Measurements from ENCODE around the gene ARHGEF4.
"Not testable (repeated sequence)": the region's sequence is repeated elsewhere in the genome, so short reads cannot be mapped to it uniquely, and the experiment has no call there.

Gene ARHGEF4

DNA sequence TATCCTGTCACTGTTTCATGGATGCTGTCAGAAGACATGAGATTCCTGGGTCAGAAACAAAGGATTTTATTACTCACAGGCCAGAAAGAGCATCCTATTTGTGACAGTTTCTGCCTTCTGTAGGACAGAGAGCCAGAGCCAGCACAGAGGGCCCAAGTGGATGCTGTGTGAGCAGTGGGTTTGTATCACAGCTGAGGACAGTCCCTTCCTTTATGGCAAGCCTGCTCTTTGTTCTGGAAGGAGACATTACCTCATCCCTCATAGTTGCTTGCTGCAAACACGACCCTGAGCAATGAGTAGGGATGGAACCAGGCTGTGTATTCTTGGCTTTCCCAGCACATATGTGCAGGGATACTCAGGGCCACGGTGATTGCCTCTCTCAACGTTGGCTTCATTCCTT lies 41.6 kb downstream of the ARHGEF4 start:
- FAIRE-seq = no peak
- no peak for DNase-seq (ENCODE audit: insufficient read length, low spot score)

DNA sequence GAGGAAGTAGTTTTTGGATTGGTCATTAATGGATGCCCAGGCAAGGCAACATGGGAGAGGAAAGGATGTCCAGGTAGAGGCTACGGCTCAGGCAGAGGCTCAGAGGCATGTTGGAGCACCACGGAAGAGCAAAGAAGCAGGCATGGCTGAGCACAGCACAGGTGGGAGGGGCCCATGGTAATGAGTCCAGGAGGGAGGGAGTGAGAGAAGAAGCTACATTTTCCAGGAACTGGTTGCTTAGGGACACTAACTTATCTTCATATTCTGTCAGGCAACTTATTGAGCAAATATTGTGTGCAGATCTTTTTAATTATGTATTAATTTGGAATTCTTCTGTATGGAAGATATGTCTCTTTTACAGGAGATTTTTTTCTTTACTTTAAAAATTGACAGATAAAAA lies 42.2 kb downstream of the ARHGEF4 start:
- FAIRE-seq (no peak), DNase-seq (ENCODE audit: insufficient read length, low spot score) (no peak)

DNA sequence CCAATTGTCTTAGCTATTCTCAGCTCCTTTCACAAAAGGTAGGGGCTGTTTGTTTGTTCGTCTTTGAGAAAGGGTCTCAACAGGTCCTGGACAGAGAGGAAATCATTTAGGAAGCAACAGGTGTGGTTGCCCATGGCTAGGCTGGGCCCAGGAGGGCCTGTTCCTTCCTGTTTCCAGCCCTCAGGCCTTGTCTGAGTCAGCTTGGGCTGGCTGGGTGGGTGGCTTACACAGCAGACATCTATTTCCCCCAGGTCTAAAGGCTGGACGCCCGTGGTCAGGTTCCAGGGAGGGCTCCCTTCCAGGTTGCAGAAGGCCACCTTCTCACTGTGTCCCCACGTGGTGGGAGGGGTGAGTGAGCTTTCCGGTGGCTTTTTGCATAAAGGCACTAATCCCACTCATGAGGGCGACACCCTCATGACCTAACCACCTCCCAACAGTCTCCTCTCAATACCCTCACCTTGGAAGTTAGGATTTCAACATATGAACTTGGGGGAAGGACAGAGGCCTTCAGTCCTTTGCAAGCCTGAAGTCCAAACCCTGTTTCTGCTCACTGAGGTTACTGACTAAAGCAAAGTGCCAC lies 45.5 kb downstream of the ARHGEF4 start:
- no peak for DNase-seq (ENCODE audit: insufficient read length, low spot score)
- FAIRE-seq = no peak

DNA sequence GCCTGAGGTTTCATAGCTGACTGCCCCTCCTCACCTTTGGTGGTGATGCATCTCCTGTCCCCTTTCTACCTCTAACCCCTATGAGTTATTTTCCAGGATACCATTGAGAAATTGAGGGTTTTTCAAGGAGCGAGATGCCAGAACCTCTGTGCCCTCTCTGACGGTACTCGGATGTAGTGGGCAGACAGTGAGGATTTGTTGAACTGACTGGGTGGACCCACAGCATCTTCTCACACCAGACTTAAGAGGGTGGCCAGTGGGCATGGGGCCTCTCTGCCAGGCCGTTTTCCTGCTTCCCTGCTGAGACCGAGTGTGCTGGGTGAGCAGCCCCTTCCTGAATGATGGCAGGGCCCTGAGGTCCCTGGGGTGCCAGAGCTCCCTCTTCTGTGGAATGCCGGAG lies 46.3 kb downstream of the ARHGEF4 start:
- FAIRE-seq (no peak), DNase-seq (ENCODE audit: insufficient read length, low spot score) (no peak)

- DNase-seq (ENCODE audit: insufficient read length, low spot score) = no peak
- no peak for FAIRE-seq
These were observed 46.8 kb downstream of the ARHGEF4 start for GRCh38 chr2:130883496-130883895.

DNA sequence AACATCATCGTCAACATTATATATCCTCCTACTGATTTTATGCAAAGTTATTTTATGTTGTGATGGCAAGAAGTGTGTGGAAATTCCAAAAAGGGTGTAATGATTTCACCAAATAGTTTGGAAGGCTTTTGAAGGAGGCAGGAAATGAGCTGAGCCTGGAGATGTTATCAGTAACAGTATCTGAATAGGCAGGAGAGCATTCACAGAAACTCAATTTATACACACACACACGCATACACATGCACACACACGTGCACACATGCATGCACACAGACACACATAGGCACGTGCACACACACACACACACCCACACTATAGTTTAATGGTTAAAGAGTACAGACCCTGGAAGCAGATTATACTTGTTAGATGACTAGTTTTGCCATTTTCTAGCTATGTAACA lies 47.3 kb downstream of the ARHGEF4 start:
- FAIRE-seq (no peak), DNase-seq (ENCODE audit: insufficient read length, low spot score) (no peak)

DNA sequence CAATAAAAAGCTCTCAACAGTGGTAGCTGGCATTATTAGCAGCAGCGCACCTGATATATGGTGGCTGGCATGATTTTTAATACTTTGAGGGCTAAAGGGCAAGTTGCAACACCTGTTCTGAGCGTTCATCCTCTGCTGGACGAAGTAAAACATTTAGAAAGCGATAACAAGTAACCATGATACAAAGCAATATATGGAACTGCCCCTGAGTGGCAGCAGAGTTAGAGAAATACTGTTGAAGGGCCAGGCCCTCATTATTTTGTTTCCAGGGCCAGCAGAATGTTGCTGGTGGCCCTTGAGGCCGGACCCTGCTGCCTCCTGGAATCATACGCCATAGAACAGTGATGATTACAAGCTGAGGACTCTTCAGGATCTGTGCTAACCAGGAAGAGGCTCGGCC lies 47.8 kb downstream of the ARHGEF4 start:
- no peak for DNase-seq (ENCODE audit: insufficient read length, low spot score)
- FAIRE-seq = no peak

- DNase-seq (ENCODE audit: insufficient read length, low spot score) = no peak
- FAIRE-seq = no peak
These were observed 50.9 kb downstream of the ARHGEF4 start for GRCh38 chr2:130887643-130888042.

- no peak for DNase-seq (ENCODE audit: insufficient read length, low spot score)
- no peak for FAIRE-seq
These were observed 54.4 kb downstream of the ARHGEF4 start for GRCh38 chr2:130890941-130891669.

DNA sequence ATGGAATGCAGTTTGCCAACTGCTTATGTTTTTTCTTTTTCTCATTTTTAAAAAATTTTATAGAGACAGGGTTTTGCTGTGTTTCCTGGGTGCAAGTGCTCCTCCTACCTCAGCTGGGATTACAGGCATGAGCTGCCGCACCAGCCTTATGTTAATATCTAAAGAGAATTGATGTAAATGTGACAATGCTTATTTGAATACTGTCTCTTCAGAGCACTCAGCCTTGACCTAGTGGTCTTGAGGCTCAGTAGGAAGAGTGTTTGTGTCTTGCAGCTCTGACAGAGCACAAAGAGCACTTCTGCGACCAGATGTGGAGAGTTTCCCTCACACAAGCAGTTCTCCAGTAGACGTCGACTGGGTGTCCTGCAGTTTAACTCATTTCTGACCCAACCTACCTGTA lies 55.3 kb downstream of the ARHGEF4 start:
- FAIRE-seq (no peak), DNase-seq (ENCODE audit: insufficient read length, low spot score) (no peak)

GRCh38 chr2:130892793-130893785 lies 56.4 kb downstream of the ARHGEF4 start:
- DNase-seq (ENCODE audit: insufficient read length, low spot score) (no peak), FAIRE-seq (no peak)

DNA sequence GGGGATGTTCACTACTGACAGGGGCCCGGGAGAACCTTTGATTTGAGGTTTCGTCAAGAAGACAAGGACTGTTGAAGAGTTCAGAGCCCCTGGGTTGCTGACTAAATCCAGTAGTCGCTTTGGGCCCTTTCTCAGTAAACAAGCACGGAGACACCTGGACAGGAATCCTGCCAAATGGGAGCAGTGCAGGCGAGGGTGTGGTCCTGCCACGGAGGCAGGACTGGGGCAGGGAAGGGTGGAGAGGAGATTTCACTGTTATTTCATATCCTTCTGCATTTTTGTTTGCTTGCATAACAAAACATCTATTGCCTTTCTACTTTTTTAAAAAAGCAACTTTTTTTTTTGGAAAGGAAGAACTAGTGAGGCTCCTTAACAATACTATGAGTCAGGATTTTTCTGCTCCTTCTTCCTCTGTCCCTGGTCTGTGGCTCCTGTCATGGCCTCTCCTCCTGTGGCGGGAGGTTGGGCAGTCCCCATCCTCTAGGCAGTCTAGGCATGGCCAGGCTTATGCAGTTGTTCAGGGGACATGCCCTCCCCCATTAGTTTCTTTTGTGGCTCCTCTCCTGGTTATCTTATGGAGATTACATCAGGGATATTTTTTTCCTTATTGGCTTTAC lies 57.7 kb downstream of the ARHGEF4 start:
- DNase-seq (ENCODE audit: insufficient read length, low spot score) (no peak), FAIRE-seq (no peak)

GRCh38 chr2:130896813-130897212 lies 60.1 kb downstream of the ARHGEF4 start:
- DNase-seq (ENCODE audit: insufficient read length, low spot score) (no peak), FAIRE-seq (no peak)

DNA sequence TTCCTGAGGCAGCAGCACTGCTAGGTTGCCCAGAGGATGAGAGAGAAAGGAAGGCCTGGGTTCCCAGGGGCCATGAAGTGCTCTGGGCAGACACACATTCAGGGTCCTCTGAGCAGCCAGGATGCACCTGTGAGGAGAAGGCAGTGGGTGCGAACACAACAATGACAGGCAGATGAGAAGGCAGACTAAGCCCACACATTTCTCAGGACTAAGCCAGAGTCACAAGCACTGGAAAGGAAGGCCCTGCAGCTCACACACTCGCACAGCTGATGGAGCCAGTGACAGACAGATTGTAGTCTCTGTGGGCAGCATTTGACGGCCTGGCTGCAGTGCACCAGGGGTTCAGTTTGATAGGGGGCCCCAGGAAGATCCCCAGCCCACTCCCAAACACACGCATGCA lies 61.8 kb downstream of the ARHGEF4 start:
- no peak for DNase-seq (ENCODE audit: insufficient read length, low spot score)
- no peak for FAIRE-seq

DNA sequence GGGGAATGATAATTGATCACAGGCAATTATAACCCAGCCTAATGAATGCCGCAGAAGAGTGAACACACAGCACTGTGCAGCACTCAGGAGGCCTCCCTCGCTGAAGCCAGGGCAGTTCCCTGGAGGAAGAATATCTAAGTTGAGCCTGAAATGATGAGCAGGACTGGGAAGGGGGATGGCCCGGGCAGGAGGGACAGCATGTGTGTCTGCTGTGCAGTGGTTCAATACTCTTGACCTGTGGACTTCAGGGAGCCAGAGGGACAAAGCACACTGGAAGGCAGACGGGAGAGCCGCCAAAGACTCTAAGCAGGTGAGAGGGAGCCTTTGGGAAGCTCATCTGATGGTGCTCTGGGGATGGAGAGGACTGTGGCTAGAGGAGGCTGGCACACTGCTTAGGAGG lies 62.6 kb downstream of the ARHGEF4 start:
- FAIRE-seq = no peak
- DNase-seq (ENCODE audit: insufficient read length, low spot score) = no peak

- no peak for FAIRE-seq
- DNase-seq (ENCODE audit: insufficient read length, low spot score) = no peak
These were observed 64.3 kb downstream of the ARHGEF4 start for GRCh38 chr2:130901061-130901460.

DNA sequence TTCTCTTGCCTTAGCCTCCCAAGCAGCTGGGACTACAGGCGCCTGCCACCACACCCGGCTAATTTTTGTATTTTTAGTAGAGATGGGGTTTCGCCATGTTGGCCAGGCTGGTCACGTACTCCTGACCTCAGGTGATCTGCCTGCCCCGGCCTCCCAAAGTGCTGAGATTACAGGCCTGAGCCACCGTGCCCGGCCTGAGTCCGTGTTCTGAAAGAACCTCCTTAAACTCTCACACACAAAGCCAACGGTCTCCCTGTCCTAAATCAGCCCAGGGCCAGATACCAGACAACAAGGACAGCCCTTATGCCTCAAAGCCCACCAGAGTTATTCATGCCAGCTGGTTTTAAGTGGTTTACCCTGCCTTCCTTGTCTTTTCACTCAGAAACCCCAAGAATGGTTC lies 64.9 kb downstream of the ARHGEF4 start:
- FAIRE-seq = not testable (repeated sequence)

DNA sequence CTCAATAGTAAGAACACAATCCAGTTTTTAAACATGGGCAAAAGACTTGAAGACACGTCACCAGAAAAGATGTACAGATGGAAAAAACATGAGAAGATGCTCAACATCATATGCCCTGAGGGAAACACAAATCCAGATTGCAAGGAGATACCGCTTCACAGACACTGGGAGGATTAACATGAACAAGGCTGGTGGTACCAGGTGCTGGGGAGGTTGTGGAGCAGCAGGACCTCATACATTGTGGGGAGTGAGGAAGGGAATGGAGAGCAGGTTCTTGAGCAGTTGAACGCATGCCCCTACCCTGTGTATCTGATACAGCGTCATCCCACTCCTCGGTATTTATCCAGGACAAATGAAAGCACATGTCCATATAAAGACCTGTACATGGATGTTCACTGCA lies 72.1 kb downstream of the ARHGEF4 start:
- no peak for DNase-seq (ENCODE audit: insufficient read length, low spot score)
- no peak for FAIRE-seq

More for the DNA sequence above, 64.9 kb downstream of the ARHGEF4 start:
- DNase-seq (ENCODE audit: insufficient read length, low spot score) = not testable (repeated sequence)

- no peak for FAIRE-seq
- DNase-seq (ENCODE audit: insufficient read length, low spot score) = no peak
These were observed 74.2 kb downstream of the ARHGEF4 start for GRCh38 chr2:130910931-130911330.

DNA sequence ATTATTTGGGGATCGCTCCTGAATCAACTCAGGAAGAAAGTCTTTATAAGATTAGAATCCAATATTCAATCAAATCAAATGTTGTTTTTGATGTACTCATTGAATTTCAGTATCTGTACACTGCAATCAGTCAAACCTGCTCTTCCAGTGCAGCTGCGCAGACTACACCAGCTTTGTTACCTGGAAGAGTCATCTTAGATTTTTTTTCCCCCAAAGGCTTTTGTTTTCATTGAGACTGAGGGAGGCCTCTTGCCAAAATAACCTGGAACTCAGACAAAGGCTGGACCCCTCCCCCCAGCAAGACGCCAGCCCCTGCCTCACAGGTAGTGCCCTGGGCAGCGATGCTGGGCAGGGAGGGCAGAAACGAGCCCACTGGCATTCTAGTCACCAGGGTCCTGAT lies 74.8 kb downstream of the ARHGEF4 start:
- DNase-seq (ENCODE audit: insufficient read length, low spot score) = no peak
- FAIRE-seq = no peak

DNA sequence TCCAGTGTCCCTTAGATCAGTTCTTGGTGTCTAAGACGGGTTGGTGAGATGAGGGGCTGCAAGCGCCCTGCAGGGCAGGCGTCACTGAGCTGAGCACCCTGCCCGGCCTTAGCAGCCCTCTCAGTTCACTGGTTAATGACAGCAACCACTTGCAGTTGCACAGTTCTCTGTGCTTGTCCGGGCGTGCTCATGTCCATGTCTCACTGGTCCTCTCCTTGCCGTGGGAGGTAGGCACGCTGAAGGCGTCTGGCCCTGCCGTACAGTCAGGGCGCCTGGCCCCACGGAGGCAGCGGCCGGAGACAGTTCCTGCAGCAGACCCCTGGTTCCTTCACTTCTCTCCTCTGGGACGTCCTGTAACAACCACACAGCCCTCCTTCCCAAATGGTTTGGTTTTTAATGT lies 75.3 kb downstream of the ARHGEF4 start:
- no peak for FAIRE-seq

More for the DNA sequence above, 75.3 kb downstream of the ARHGEF4 start:
- no peak for DNase-seq (ENCODE audit: insufficient read length, low spot score)
